ENCODE results near the gene ALDH1A2.

GRCh38 chr15:57932348-57932747 is 133.2 kb downstream of the ALDH1A2 start:
- no peak for TF ChIP-seq POLR2A (IDR thresholded peaks at IDR 0.05)
- no peak for TF ChIP-seq CTCF (IDR thresholded peaks at IDR 0.05)
